PC-3 (cell line): ENCODE results near the gene FOXO1.

ENCODE experiments used
- CTCF ChIP-seq: fragments of 300-600 bp; sonication (generic); conservative IDR thresholded peaks from 2 replicates; pipeline ENCODE4 v1.5.1; 2017; ENCODE audit warnings: antibody characterized with exemption, low read depth, mild to moderate bottlenecking, low read length
- EZH2 ChIP-seq: fragments of 300-600 bp; sonication (generic); IDR thresholded peaks from one replicate; pipeline ENCODE4 v1.6.1; 2017; ENCODE audit warnings: antibody characterized with exemption, mild to moderate bottlenecking, low read length; ENCODE audit not compliant: unreplicated experiment

GRCh38 chr13:40612041-40612440 lies 54.4 kb downstream of the FOXO1 start:
- TF ChIP-seq CTCF (no peak), EZH2 (no peak)
